ENCODE measurements around the gene MTX3.

- TF ChIP-seq CTCF (IDR thresholded peaks at IDR 0.05) (no peak), POLR2A (IDR thresholded peaks at IDR 0.05) (no peak)
Measured at GRCh38 chr5:80034962-80035821, 44.1 kb upstream of the MTX3 start, which contains the start of gene THBS4.

Data from thyroid gland (tissue), 4 donors.